ENCODE measurements around the gene DYSF.

Gene DYSF

DNA sequence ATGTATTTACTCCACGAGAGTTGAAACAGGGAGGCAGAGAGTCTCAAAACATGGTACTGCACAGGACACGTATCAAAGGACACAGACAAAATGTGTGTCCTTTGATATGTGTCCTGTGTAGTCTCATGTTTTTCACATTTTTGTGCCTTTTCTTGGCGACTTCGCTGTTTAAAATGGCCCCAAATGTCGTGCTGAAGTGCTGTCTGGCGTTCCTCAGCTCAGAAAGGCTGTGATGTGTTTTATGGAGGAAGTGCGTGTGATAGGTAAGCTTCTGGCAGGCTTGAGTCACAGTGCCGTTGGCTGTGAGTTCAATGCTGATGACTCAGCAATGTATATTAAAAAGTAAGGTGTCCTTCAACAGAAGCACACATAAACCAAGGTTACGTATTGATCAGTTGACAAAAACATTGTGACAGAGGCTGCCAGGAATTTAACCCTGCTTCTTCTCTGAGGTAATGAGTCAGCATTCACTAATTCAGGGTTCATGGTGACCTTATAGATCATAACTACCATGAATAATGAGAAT, 78.2 kb downstream of the DYSF start:
- no peak for DNase-seq

- DNase-seq = peak in 1 of 4 experiments; percentile 22
Measured at GRCh38 chr2:71532327-71532726, 79.0 kb downstream of the DYSF start.

GRCh38 chr2:71534201-71534600, 80.8 kb downstream of the DYSF start:
- DNase-seq = no peak

GRCh38 chr2:71534826-71535225, 81.5 kb downstream of the DYSF start:
- no peak for DNase-seq

DNA sequence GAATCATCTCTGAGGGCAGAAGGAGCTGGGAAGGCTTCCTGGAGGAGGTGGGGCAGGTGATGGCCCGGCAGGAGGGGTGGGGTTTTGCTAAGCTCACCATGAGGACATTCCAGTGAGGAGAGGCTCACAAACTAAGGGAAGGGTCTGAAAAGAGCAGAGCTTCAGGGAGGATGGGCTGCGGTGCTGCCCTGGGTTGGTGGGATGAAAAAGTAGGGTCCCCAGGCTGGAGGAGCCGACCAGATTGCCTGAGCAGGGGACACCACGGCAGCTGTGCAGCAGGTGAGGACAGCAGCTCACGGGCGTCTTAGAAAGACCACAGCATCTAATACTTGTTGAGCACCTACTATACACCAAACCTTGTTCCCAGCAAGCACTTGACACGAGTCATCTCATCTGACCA, 82.2 kb downstream of the DYSF start:
- no peak for DNase-seq

DNA sequence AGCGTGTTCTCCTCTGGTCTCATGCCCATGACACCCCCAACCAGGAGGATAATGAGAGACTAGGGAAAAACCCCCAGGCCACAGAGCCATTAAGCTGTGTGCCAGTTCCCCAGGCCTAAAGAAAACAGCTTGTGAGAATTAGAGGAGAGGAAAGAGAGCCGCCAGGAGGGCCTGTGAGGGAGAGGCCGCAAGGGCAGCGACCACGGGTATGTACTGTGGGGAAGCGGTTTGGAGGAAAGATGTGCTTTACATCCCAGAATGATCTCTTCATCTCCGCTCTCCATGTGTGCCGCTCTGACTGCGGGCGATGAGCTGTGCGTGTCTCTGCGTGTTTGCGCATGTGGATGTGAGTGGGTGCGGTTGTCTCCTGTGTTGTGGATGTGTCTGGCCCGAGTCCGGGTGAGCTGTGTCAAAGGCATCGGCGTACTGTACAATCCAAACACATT, 82.9 kb downstream of the DYSF start:
- DNase-seq = no peak

- DNase-seq = no peak
Measured at GRCh38 chr2:71538241-71538640, 84.9 kb downstream of the DYSF start.

DNA sequence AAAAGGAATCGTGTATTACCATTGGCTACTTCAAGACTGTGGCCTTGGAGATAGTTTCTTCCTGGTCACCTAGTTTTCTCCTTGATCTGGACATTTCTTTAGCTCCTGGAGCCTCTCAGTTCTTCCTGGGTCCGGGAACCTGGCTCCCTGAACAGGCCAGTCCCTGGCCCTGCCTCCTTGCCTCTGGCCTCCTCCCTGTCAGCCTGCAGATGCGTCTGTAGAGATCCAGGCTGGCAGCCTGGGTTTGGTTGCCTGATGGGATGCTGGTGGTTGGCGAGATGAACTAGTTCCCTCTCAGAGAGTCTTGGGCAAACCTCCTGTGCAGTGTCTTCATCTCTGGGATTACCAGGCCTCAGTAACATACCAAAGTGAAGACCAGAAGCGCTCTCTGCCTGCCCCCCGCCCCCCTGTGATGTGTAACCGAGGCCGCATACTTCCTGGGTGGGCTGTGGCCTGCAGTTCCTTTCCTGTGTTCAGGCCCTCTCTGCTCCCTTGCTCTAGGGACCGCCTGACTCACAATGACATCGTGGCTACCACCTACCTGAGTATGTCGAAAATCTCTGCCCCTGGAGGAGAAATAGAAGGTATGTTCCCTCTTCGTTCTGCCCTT, 85.4 kb downstream of the DYSF start:
- no peak for DNase-seq

DNA sequence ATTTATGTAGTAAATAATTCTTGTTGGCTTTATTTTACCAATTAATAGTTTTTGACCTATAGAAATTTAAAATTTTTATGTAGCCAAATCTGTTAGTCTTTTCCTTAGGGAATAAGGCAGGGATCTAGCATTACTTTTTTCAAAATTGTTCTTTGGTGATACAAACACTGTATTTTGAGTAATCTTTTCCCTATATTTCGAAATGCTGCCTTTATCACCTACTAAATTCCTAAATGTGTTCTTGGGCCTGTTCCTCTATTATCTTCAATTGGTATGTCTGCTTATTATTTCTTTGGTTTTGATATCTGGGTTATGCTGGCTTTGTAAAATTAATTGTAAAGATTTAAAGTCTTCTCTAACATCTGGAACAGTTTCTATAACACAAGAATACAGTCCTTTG, 87.5 kb downstream of the DYSF start:
- DNase-seq = no peak

DNA sequence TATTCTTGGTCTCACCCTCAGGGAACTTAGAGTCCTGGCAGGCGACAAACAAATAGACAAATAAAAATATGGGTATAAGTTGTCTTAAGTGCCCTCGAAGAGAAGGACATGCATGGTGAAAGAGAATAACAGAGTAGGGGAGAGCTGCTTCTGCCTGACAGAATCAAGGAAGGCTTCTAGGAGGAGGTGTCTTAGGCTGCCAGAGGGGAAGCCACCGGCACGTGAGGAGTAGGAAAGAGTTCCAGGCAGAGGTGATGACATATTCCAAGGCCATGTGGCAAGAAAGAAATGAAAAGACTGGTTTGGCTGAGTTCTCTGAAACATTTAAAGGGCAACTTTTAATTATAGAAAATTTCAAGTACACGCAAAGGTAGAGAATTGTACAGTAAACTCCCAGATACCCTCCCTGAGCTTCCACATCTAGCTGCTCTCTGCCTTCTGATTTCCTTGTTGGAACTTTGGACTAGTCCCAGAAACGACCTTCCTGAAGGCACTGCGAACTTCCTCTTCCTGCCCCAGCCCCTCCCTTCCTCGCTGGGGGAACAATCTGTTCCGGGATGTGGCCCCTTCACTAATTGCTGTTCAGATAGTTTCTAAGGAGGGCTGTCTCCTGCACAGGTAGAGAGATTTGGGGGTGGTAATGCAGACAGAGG, 91.7 kb downstream of the DYSF start:
- DNase-seq = peak; percentile 17 to 51 (median 39)

GRCh38 chr2:71545572-71546274, 92.4 kb downstream of the DYSF start:
- DNase-seq = peak; percentile 29 to 66 (median 52)

GRCh38 chr2:71546275-71546638, 92.9 kb downstream of the DYSF start:
- DNase-seq = no peak

- DNase-seq = no peak
Measured at GRCh38 chr2:71546777-71547281, 93.5 kb downstream of the DYSF start.

- no peak for DNase-seq
Measured at GRCh38 chr2:71547616-71548285, 94.4 kb downstream of the DYSF start.

- peak; percentile 70 to 83 (median 80) for DNase-seq
Measured at GRCh38 chr2:71548646-71549425, 95.5 kb downstream of the DYSF start.

GRCh38 chr2:71550801-71551630, 97.7 kb downstream of the DYSF start:
- DNase-seq = no peak

DNA sequence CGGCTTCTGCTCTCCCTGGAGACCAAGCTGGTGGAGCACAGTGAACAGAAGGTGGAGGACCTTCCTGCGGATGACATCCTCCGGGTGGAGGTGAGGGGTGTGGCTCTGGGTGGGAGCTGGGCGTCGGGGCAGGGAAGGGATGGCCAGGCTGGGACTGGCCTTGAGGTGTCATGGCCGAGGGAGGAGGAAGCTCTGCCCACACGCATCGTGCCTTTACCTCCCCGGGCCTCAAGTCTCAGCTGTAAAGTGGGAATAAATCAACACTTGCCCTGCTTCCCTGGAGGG, 98.2 kb downstream of the DYSF start:
- no peak for DNase-seq

DNA sequence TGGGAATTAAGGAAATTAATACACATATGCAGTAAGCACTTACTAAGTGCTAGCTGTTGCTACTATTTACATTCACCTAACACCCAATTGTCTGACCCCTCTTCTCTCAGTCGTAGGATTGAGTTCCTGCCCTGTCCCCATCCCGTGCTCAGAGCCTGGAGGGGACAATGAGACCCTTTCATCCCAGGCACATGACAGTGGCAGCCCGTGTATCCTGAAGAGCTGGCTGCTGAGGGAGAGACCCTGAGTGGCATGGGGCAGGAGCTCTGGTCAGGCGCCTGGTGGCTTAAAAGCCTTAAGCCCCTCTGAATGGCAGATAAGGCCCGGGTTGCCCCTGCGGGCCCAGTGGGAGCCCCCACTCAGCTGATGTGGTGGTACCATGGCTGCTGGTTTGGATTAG, 99.0 kb downstream of the DYSF start:
- DNase-seq = no peak

- no peak for DNase-seq
Measured at GRCh38 chr2:71552861-71553301, 99.5 kb downstream of the DYSF start.

DNA sequence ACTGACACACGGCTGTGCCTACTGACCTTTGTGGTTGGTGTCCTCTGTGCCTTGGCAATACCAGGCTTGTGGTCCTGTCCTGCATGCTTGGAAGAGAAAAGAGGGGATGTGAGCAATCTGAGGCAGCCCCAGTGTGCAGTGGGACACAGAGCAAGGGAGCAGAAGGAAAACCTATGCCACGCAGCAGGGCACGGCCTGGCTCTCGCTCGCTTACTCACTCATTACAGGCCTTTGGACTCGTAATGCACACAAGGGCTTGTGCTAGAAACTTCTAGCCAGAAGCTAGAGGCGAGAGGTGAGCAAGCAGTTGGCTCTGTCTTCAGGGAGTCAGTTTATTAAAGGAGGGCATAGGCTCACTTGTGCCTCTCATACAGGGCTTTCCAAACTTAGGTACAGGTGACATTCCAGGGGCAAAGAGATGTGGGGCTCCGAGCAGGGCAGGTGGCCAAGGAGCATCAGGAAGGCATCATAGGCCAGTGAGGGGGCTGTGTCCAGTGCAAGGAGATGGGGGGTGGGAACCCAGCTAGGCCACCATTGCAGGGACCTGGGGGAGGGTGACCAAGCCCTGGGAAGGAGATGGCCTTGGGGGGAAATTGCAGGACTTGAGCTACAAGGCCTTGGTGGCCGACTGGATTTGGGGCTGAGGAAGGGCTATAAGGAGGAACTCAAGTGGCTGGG, 100.8 kb downstream of the DYSF start:
- no peak for DNase-seq

- DNase-seq = no peak
Measured at GRCh38 chr2:71554706-71555056, 101.3 kb downstream of the DYSF start.

Measured in suppressor macrophage (primary cell).